Loucy (cell line): ENCODE data around the gene SPPL2C.

ENCODE experiments used
- H2AFZ ChIP-seq: fragments of 200-600 bp; sonication (generic); 2 replicates; pipeline ENCODE4 v1.6.0; 2016; ENCODE audit warnings: antibody characterized with exemption, mild to moderate bottlenecking, low read length, moderate library complexity
- H3F3A ChIP-seq: fragments of 200-600 bp; 2 replicates; pipeline ENCODE4 v1.6.0; 2016; ENCODE audit warnings: antibody characterized with exemption, low read depth, mild to moderate bottlenecking
- H3K27me3 ChIP-seq: fragments of 200-600 bp; sonication (generic); 2 replicates; pipeline ENCODE4 v1.6.1; 2014; ENCODE audit warnings: low read length, mild to moderate bottlenecking; ENCODE audit not compliant: insufficient read depth, poor library complexity, severe bottlenecking
- H3K36me3 ChIP-seq: fragments of 200-600 bp; sonication (generic); 2 replicates; pipeline ENCODE4 v1.6.1; 2016; ENCODE audit warnings: low read length; ENCODE audit not compliant: insufficient read depth
- H3K4me1 ChIP-seq: fragments of 200-600 bp; sonication (generic); 2 replicates; pipeline ENCODE4 v1.5.1; 2014; ENCODE audit warnings: low read length, mild to moderate bottlenecking; ENCODE audit not compliant: insufficient read depth, poor library complexity, severe bottlenecking
- H3K4me2 ChIP-seq: fragments of 200-600 bp; sonication (generic); 2 replicates; pipeline ENCODE4 v1.6.0; 2014; ENCODE audit warnings: antibody characterized with exemption, low read length, low read depth, mild to moderate bottlenecking; ENCODE audit not compliant: poor library complexity, severe bottlenecking
- H3K4me3 ChIP-seq: fragments of 200-600 bp; sonication (generic); 2 replicates; pipeline ENCODE4 v1.5.1; 2014; ENCODE audit warnings: low read length, mild to moderate bottlenecking, mixed read lengths; ENCODE audit not compliant: poor library complexity, severe bottlenecking
- H3K79me2 ChIP-seq: fragments of 200-600 bp; sonication (generic); 2 replicates; pipeline ENCODE4 v1.6.1; 2014; ENCODE audit warnings: low read length; ENCODE audit not compliant: insufficient read depth
- H3K9ac ChIP-seq: fragments of 200-600 bp; sonication (generic); 2 replicates; pipeline ENCODE4 v1.6.0; 2014; ENCODE audit warnings: mild to moderate bottlenecking, low read depth, low read length, moderate library complexity; ENCODE audit not compliant: poor library complexity, severe bottlenecking
- H3K9me2 ChIP-seq: fragments of 200-600 bp; sonication (generic); replicated peaks from 2 replicates; pipeline ENCODE4 v1.6.1; 2016; ENCODE audit warnings: low read depth, low read length, mixed read lengths
- H3K9me3 ChIP-seq: fragments of 200-600 bp; sonication (generic); 2 replicates; pipeline ENCODE4 v1.6.1; 2014; ENCODE audit warnings: mild to moderate bottlenecking, antibody characterized with exemption, low read length, low read depth; ENCODE audit not compliant: insufficient read depth
- H4K20me1 ChIP-seq: fragments of 200-600 bp; sonication (generic); 2 replicates; pipeline ENCODE4 v1.6.0; 2014; ENCODE audit warnings: antibody characterized with exemption, low read length, mild to moderate bottlenecking; ENCODE audit not compliant: insufficient read depth, poor library complexity, severe bottlenecking
- EZH2phosphoT487 ChIP-seq: fragments of 200-600 bp; IDR thresholded peaks from 2 replicates; pipeline ENCODE4 v1.6.1; 2018; ENCODE audit warnings: antibody characterized with exemption, mild to moderate bottlenecking, moderate library complexity, borderline replicate concordance
- TF ChIP-seq, protein P1 (sequence below): fragments of 200-600 bp; sonication (generic); conservative IDR thresholded peaks from 2 replicates; pipeline ENCODE4 v1.5.1; 2014; ENCODE audit warnings: mild to moderate bottlenecking, antibody characterized with exemption, low read length

SPPL2C gene

GRCh38 chr17:45824475-45824874 lies 20.2 kb upstream of the SPPL2C start:
- Histone ChIP-seq H4K20me1 (no peaks in the 10 kb centered on the region), H3K9me2 (no peaks in the 10 kb centered on the region), H3K4me1 (peaks cover 8% of the 10 kb centered on the region), H2AFZ (no peak overlapping the region), H3K9ac (no peak overlapping the region), H3K4me3 (no peak overlapping the region), H3K79me2 (no peaks in the 10 kb centered on the region), H3K9me3 (no peaks in the 10 kb centered on the region), H3K27me3 (no peaks in the 10 kb centered on the region), H3K36me3 (no peaks in the 10 kb centered on the region), H3K4me2 (no peak overlapping the region), H3F3A (no peaks in the 10 kb centered on the region)
- TF ChIP-seq, protein P1, sequence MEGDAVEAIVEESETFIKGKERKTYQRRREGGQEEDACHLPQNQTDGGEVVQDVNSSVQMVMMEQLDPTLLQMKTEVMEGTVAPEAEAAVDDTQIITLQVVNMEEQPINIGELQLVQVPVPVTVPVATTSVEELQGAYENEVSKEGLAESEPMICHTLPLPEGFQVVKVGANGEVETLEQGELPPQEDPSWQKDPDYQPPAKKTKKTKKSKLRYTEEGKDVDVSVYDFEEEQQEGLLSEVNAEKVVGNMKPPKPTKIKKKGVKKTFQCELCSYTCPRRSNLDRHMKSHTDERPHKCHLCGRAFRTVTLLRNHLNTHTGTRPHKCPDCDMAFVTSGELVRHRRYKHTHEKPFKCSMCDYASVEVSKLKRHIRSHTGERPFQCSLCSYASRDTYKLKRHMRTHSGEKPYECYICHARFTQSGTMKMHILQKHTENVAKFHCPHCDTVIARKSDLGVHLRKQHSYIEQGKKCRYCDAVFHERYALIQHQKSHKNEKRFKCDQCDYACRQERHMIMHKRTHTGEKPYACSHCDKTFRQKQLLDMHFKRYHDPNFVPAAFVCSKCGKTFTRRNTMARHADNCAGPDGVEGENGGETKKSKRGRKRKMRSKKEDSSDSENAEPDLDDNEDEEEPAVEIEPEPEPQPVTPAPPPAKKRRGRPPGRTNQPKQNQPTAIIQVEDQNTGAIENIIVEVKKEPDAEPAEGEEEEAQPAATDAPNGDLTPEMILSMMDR: no peak
- no peak for TF ChIP-seq EZH2phosphoT487

- no peak for TF ChIP-seq EZH2phosphoT487
- TF ChIP-seq, protein P1: no peak
- Histone ChIP-seq H3K4me2 (no peak overlapping the region), H3K27me3 (no peaks in the 10 kb centered on the region)
Measured at GRCh38 chr17:45824901-45825492, 19.7 kb upstream of the SPPL2C start.

GRCh38 chr17:45825792-45826191 lies 18.9 kb upstream of the SPPL2C start:
- Histone ChIP-seq H3K4me1 (peaks cover 8% of the 10 kb centered on the region), H3K9me2 (no peaks in the 10 kb centered on the region), H3K4me2 (no peak overlapping the region), H3K79me2 (no peaks in the 10 kb centered on the region), H3K9me3 (no peaks in the 10 kb centered on the region), H3K4me3 (no peak overlapping the region), H4K20me1 (no peaks in the 10 kb centered on the region), H2AFZ (no peak overlapping the region), H3F3A (no peaks in the 10 kb centered on the region), H3K9ac (no peak overlapping the region), H3K36me3 (no peaks in the 10 kb centered on the region), H3K27me3 (no peaks in the 10 kb centered on the region)
- TF ChIP-seq EZH2phosphoT487: no peak
- TF ChIP-seq, protein P1: no peak

More at GRCh38 chr17:45824901-45825492, 19.7 kb upstream of the SPPL2C start:
- no peaks in the 10 kb centered on the region for H3K9me2 ChIP-seq
- H4K20me1 ChIP-seq: no peaks in the 10 kb centered on the region
- no peaks in the 10 kb centered on the region for H3K79me2 ChIP-seq
- no peaks in the 10 kb centered on the region for H3K9me3 ChIP-seq
- H3K4me1 ChIP-seq: peaks cover 8% of the 10 kb centered on the region
- no peaks in the 10 kb centered on the region for H3F3A ChIP-seq
- no peak overlapping the region for H2AFZ ChIP-seq
- H3K36me3 ChIP-seq: no peaks in the 10 kb centered on the region
- H3K4me3 ChIP-seq: no peak overlapping the region
- H3K9ac ChIP-seq: no peak overlapping the region
